SU-DHL-6 (cell line): ENCODE results near the gene GLG1.

Experiments
- EZH2phosphoT487 ChIP-seq: fragments of 200-600 bp; sonication (generic), shearing (Covaris generic); conservative IDR thresholded peaks from 2 replicates; pipeline ENCODE4 v1.6.1; 2018; ENCODE audit warnings: mild to moderate bottlenecking, antibody characterized with exemption, low read length, moderate library complexity, mixed read lengths
- TF ChIP-seq, protein P1 (sequence below): fragments of 200-600 bp; sonication (generic); IDR thresholded peaks from one replicate; pipeline ENCODE4 v1.5.1; 2017; ENCODE audit warnings: antibody characterized with exemption, mild to moderate bottlenecking, low read length, moderate library complexity; ENCODE audit not compliant: insufficient read depth, poor library complexity, severe bottlenecking

- TF ChIP-seq EZH2phosphoT487, result no peak
- TF ChIP-seq, protein P1, sequence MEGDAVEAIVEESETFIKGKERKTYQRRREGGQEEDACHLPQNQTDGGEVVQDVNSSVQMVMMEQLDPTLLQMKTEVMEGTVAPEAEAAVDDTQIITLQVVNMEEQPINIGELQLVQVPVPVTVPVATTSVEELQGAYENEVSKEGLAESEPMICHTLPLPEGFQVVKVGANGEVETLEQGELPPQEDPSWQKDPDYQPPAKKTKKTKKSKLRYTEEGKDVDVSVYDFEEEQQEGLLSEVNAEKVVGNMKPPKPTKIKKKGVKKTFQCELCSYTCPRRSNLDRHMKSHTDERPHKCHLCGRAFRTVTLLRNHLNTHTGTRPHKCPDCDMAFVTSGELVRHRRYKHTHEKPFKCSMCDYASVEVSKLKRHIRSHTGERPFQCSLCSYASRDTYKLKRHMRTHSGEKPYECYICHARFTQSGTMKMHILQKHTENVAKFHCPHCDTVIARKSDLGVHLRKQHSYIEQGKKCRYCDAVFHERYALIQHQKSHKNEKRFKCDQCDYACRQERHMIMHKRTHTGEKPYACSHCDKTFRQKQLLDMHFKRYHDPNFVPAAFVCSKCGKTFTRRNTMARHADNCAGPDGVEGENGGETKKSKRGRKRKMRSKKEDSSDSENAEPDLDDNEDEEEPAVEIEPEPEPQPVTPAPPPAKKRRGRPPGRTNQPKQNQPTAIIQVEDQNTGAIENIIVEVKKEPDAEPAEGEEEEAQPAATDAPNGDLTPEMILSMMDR, result no peak
Measured at GRCh38 chr16:74582970-74583369, 23.9 kb downstream of the GLG1 start.
